Activated B cell treated with CpG ODN at 0.5 μM for 24 hours (primary cell): ENCODE measurements around the gene SRCAP. TPM values are rescaled to one million over a fixed set of nuclear protein-coding genes. Genes with fewer than 3 reads are reported as not detected.
A peak's percentile ranks its signal among the peaks of the same experiment; 100 is the strongest.

Source experiments
- ATAC-seq: fragments of 200-7000 bp; cut with Tn5 transposase; one replicate; pipeline ENCODE4 v1.10.0; 2021; ENCODE audit warnings: low read depth, mild to moderate bottlenecking, moderate library complexity
- CTCF ChIA-PET: fragments of 350-600 bp; sonication (Branson Sonifier 250); formaldehyde crosslinking; loops from one replicate; lab custom pipeline; 2021; ENCODE audit warnings: antibody characterized with exemption; lab: Charles Lee
- POLR2A ChIA-PET: fragments of 350-600 bp; sonication (Branson Sonifier 250); formaldehyde crosslinking; loops from one replicate; lab custom pipeline; 2021; ENCODE audit warnings: antibody characterized with exemption; lab: Charles Lee
- DNase-seq: peaks from one replicate; pipeline ENCODE4 v3.0.0; 2022
- H3K27ac Mint-ChIP-seq: one replicate; pipeline ENCODE4 v1.8.0; 2020; ENCODE audit warnings: mixed read lengths
- H3K27me3 Mint-ChIP-seq: one replicate; pipeline ENCODE4 v1.8.0; 2021; ENCODE audit warnings: mixed read lengths
- H3K36me3 Mint-ChIP-seq: one replicate; pipeline ENCODE4 v1.8.0; 2021; ENCODE audit warnings: low read depth, mixed read lengths
- H3K4me1 Mint-ChIP-seq: one replicate; pipeline ENCODE4 v1.8.0; 2021; ENCODE audit warnings: mixed read lengths
- H3K4me3 Mint-ChIP-seq: one replicate; pipeline ENCODE4 v1.8.0; 2020; ENCODE audit warnings: mild to moderate bottlenecking, mixed read lengths
- H3K9me3 Mint-ChIP-seq: one replicate; pipeline ENCODE4 v1.8.0; 2020; ENCODE audit warnings: mixed read lengths
- intact Hi-C: fragments of 100-400 bp; cut with micrococcal nuclease; formaldehyde crosslinking; loops from one replicate; pipeline ENCODE4 v1.15.1; 2024
- total RNA-seq: library from RNA; stranded (reverse); gene quantifications from 2 replicates; pipeline ENCODE4 v1.2.3, GENCODE V29; 2022
- TF ChIP-seq, protein P1 (sequence below): fragments of 200-600 bp; IDR thresholded peaks from one replicate; pipeline ENCODE4 v1.8.0; 2022; ENCODE audit warnings: antibody characterized with exemption, mild to moderate bottlenecking

The SRCAP gene
- total RNA-seq, 1 donor from 2014 or later = 123 TPM

DNA sequence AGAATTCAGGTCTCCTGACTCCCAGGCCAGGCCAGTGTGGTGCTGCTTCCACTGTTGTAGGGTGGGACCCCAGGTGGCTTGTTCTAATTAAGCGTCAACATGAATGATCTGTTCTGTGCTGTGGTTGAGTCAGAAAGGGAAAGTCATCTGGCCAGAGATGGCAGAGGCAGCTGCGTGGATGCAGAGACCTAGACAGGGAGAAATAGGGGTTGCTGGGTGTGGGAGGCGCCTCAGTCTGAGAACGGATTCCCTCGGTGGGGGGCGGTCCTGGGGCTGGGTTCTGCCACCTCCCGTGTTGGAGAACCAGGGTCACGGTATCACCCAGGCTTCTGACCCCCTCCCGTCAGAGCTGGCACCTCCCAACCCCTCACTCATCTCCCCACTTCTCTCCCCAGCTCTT is 35.2 kb upstream of the SRCAP start:
- Mint-ChIP-seq H3K9me3 (no peaks in the 10 kb centered on the region), H3K27me3 (no peaks in the 10 kb centered on the region), H3K27ac (peak overlapping the region; percentile 24), H3K4me1 (peaks cover 33% of the 10 kb centered on the region), H3K36me3 (peaks cover 74% of the 10 kb centered on the region), H3K4me3 (peak overlapping the region; percentile 20)
- TF ChIP-seq, protein P1, sequence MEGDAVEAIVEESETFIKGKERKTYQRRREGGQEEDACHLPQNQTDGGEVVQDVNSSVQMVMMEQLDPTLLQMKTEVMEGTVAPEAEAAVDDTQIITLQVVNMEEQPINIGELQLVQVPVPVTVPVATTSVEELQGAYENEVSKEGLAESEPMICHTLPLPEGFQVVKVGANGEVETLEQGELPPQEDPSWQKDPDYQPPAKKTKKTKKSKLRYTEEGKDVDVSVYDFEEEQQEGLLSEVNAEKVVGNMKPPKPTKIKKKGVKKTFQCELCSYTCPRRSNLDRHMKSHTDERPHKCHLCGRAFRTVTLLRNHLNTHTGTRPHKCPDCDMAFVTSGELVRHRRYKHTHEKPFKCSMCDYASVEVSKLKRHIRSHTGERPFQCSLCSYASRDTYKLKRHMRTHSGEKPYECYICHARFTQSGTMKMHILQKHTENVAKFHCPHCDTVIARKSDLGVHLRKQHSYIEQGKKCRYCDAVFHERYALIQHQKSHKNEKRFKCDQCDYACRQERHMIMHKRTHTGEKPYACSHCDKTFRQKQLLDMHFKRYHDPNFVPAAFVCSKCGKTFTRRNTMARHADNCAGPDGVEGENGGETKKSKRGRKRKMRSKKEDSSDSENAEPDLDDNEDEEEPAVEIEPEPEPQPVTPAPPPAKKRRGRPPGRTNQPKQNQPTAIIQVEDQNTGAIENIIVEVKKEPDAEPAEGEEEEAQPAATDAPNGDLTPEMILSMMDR = no peak
- no peak for ATAC-seq
- intact Hi-C loops = no loop called here
- ChIA-PET CTCF (no interaction called here), POLR2A (interaction anchor here (0.6 to 1.2 kb wide), 2 partner anchors 18 to 276 kb away, joined by 4 read pairs; no protein-coding TSS in a partner anchor)
- DNase-seq = no peak

DNA sequence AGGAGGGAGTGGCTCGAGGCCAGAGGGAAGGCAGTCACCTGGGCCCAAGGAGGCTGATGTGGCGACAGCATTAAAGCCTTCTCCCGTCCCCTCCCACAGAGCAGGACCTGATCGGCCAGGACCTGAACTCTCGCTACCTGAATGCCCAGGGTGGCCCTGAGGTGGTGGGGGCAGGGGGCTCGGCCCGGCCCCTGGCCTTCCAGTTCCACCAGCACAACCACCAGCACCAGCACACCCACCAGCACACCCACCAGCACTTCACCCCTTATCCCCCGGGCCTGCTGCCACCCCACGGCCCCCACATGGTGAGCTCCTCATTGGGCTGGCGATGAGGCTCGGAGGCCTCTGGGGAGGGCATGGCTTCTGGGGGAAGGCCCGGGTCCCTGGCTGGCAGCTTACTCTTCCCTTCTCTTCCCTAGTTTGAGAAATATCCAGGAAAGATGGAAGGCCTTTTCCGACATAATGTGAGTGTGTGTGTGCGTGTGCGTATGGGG is 34.3 kb upstream of the SRCAP start:
- no peak for ATAC-seq
- Mint-ChIP-seq H3K36me3 (peaks cover 78% of the 10 kb centered on the region), H3K4me3 (no peak overlapping the region), H3K4me1 (peaks cover 33% of the 10 kb centered on the region), H3K27me3 (no peaks in the 10 kb centered on the region), H3K9me3 (no peaks in the 10 kb centered on the region), H3K27ac (no peak overlapping the region)
- POLR2A ChIA-PET = interaction anchor here (1.1 kb wide), 1 partner anchor 30 kb away, joined by 6 read pairs; no protein-coding TSS in a partner anchor
- DNase-seq = no peak
- CTCF ChIA-PET = no interaction called here
- TF ChIP-seq, protein P1 = no peak
- intact Hi-C loops = no loop called here

DNA sequence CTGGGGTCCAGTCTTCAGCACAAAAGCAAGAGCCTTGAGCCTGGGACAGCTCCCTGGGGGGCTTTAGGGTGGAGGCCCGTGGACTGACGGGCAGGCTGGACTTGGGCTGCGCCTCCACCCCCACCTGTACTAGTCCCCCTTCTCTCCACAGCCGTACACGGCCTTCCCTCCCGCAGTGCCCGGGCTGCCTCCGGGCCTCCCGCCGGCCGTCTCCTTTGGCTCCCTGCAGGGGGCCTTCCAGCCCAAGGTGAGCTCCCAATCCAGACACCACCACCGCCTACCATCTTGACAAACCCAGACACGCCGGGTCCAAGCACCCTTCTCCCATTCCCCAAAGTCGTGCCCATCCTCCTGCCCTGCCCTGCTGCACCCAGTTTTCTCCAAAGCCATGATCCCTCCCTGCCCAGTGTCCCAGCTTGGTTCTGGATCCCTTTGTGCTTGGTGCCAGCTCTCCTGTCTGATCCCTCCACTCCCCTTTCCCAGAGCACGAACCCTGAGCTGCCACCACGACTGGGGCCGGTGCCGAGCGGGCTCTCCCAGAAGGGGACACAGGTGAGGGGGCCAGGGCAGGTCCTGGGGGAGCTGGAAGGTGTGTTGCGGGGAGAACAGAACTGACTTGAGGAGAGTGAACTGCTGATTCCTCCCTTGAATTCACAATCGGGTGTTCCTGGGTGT is 33.7 kb upstream of the SRCAP start:
- Mint-ChIP-seq H3K9me3 (no peaks in the 10 kb centered on the region), H3K4me3 (no peak overlapping the region), H3K36me3 (peaks cover 85% of the 10 kb centered on the region), H3K4me1 (peaks cover 33% of the 10 kb centered on the region), H3K27ac (no peak overlapping the region), H3K27me3 (no peaks in the 10 kb centered on the region)
- ChIA-PET CTCF (no interaction called here), POLR2A (interaction anchor here (0.6 to 1.1 kb wide), 5 partner anchors 23 to 168 kb away, joined by 3 to 6 read pairs (median 3); no protein-coding TSS in a partner anchor)
- no peak for DNase-seq
- intact Hi-C loops = no loop called here
- no peak for ATAC-seq
- TF ChIP-seq, protein P1 = no peak

DNA sequence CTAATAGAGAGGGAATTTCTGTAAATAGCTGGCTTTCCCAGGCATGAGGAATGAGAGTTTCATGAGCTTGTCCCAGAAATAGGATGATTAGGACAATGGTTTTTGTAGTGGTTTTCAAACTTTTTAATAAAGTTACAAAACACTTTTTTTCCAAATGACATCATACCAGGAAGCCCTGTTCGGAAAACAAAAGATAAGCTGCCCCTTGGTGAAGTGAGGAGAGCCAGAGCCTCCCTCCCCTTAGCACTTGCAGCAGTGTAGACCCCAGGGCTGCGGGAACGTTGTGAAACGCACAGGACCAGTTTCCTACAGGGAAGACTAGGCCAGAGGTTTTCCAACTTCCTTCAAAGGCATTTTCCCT is 33.2 kb upstream of the SRCAP start:
- H3K27me3 Mint-ChIP-seq = no peaks in the 10 kb centered on the region
- TF ChIP-seq, protein P1 = no peak
- no peaks in the 10 kb centered on the region for H3K9me3 Mint-ChIP-seq
- no peak overlapping the region for H3K27ac Mint-ChIP-seq
- ChIA-PET POLR2A (interaction anchor here (0.6 to 1.1 kb wide), 6 partner anchors 22 to 169 kb away, joined by 3 to 6 read pairs (median 3); no protein-coding TSS in a partner anchor), CTCF (no interaction called here)
- intact Hi-C loops = no loop called here
- peaks cover 28% of the 10 kb centered on the region for H3K4me1 Mint-ChIP-seq
- no peak for ATAC-seq
- no peak for DNase-seq
- no peak overlapping the region for H3K4me3 Mint-ChIP-seq
- H3K36me3 Mint-ChIP-seq = peaks cover 84% of the 10 kb centered on the region

DNA sequence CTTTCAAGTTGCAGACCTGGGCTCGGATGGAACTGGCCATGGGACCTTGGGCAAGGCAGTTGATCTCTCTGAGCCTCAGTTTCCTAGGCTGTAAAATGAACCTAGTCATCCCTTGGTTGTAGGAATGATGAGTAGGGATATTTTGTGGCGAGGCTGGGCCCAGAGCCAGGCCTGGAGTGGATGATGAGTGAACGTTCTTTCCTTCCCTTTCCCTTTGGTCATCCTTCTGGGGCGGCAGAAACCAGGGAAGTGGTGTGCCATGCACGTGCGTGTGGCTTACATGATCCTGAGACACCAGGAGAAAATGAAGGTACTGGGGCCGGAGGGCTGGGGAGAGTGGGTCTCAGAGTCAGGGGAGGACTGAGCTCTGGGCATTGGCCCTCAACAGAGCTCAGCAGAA is 32.3 kb upstream of the SRCAP start:
- TF ChIP-seq, protein P1 = no peak
- Mint-ChIP-seq H3K9me3 (no peaks in the 10 kb centered on the region), H3K27ac (no peak overlapping the region), H3K4me1 (peaks cover 19% of the 10 kb centered on the region), H3K27me3 (no peaks in the 10 kb centered on the region), H3K4me3 (no peak overlapping the region), H3K36me3 (peaks cover 80% of the 10 kb centered on the region)
- intact Hi-C loops = no loop called here
- DNase-seq (no peak), ATAC-seq (no peak)
- ChIA-PET POLR2A (interaction anchor here (1.1 to 1.4 kb wide), 3 partner anchors 8 to 109 kb away, joined by 3 to 6 read pairs (median 3); partner anchors contain the start of gene FBRS), CTCF (no interaction called here)
